Measurements from ENCODE around the gene LBX2.

Gene LBX2

DNA sequence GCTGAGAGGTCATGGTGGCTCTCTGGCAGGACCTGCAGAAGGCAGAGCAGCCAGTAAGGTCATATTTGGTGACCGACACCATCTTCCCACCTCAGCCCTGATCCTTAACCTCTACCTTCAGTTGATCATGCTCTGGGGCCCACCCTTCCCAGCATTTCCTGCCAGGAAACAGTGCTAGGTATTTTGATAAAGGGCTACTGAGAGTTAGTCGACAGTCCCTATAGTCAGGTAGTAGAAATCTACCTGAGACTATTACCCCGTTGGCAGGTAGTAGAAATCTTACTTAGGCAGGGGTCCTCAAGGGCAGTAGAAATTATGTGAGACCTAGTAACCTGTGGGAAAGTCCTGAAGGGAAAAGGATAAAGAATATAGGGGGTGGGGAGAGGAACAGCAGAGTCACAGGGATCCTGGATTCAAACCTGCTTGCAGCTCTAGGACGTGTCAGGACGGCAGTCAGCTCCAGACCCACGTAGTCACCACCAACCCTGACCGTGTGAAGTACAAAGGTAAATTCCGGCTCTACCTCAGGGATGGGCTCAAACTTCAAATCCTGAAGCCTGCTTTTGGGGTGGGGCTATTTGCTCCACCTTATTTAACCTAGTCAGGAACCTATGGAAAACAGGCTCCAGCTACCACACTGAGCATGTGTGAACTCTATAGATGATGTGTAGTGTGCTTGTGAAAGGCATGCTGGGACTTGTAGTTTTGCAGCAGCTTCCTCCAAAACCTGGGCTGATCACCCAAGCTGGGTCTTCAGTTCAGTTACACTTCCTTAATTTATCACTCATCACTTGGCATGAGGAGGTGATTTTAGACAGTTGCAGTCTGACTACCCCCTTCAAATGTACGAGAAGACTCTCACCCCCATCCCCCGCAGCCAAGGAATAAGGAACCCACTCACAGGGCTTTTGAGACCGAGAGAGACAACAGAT, 26.6 kb upstream of the LBX2 start, which contains the start of gene DQX1:
TSS of gene DQX1 (minus strand) at position 515 of the 932 bp plus-strand sequence. CDS start at position 13, 502 bp downstream.
- no peak for DNase-seq

GRCh38 chr2:74524955-74525716, 25.7 kb upstream of the LBX2 start:
- no peak for DNase-seq

- no peak for DNase-seq
Observed at GRCh38 chr2:74524005-74524404, 24.6 kb upstream of the LBX2 start.

DNA sequence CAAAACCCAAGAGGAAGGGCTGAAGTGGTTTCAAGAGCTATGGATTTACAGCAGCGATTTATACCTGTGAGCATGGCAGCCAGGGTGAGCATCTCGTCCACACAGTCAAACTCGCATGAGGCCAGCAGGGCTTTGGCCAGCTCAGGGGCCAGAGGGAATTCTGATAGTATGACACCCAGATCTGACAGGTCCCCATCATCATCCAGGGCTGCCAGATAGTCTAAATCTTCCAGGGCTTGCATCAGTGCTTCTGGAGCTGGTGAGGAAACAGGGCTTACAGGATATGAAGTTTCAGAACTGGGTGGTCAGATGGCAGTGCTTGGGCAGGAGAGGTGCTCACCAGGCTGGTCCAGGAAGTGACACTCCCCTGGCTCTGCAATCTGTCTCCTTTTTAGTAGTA, 23.1 kb upstream of the LBX2 start:
- DNase-seq = no peak

DNA sequence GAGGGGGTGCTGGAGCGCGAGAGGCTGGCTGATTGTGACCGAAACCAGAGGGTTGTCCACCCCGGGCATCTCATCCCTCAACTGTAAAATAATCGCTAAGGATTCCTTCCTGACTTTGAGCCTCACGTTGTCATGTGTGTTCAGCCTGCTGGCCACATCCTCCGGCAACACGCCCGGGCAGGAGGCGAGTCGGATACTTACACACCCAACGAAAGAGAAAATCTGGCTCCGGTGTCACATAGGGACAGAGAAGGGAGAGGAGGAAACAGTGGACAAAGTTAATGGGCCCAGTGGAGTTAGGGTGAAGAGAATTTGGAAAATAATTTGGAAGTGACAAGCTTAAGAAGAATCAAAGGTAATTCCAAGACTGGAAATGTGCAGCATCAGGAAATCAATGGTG, 17.2 kb upstream of the LBX2 start:
- DNase-seq = no peak

- DNase-seq = no peak
Observed at GRCh38 chr2:74515981-74516633, 16.7 kb upstream of the LBX2 start.

- no peak for DNase-seq
Observed at GRCh38 chr2:74515271-74515980, 16.0 kb upstream of the LBX2 start.

DNA sequence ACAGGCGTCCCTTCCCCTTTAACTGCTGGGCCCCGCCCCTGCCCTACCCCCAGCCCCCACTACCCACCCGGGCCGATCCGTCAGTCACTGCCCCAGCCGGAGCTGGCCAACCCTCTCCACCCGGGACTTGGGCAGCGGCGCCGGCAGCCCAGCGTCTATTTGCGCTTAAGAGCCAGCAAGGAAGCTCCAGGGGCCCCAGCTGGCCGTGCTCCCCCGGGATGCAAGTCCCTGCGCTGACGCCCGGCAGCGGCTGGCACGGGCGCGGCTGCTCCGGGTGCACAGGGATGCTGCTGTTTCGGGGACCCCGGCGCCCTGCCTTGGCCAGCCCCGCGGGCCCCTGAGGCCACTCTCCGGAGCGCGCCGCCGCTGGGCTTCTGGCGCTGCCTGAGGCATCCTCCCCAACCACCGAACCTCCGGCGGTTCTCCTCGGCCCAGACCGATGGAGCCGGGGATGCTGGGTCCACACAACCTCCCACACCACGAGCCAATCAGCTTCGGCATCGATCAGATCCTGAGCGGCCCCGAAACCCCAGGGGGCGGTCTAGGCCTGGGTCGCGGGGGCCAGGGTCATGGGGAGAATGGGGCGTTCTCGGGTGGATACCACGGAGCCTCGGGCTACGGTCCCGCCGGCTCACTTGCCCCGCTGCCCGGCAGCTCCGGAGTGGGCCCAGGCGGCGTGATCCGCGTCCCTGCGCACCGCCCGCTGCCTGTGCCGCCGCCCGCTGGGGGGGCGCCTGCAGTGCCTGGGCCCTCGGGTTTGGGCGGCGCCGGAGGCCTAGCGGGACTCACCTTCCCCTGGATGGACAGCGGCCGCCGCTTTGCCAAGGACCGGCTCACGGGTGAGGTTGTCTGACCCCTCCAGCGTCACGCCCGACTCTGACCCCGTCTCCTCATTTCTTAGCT, 15.2 kb upstream of the LBX2 start, which contains the start of gene TLX2:
TSS of gene TLX2 (plus strand) at position 83 of the 903 bp plus-strand sequence. CDS start at position 440, 357 bp downstream.
- DNase-seq = no peak

GRCh38 chr2:74513605-74514367, 14.4 kb upstream of the LBX2 start:
- no peak for DNase-seq

DNA sequence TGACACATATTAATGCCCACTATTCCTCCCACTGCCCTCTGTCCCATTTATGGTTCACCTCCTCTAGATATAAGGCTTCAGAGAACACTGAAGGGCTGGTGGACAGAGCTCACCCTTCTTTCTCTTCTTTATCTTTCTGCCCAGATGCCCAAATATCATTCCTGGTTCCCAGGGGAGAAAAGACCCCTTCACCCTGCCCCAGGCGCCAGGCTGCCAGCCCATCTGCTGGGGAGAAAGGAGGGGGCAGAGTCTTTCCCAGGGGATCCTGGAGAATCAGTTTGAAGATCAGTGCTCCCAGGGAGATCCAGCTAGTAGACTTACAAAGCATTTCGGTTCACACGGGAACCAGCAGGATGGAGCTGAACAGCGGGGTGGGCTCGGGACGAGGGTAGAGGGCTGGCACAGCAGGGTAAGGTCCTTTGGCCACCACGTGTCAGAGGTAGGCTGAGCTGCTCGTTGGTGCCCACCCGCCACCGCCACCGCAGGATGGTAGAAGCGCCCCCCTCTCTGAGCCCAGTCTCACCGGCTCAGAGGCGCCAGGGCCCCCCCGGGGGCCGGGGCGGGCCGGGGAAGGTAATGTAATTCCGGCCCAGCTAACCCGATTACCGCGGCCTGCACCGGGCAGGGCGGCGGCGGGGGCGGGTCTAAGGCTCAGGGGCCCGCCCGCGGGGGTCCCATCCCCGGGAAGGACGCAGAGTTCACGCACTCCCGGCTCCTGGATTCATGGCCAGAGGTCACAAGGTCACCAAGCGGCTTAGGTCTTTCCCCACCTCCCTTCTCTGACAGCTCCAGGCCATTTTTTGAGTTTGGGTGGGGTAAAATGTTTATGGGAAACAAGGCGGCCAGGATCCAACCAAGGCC, 13.6 kb upstream of the LBX2 start:
- no peak for DNase-seq

- no peak for DNase-seq
Observed at GRCh38 chr2:74511104-74511989, 11.9 kb upstream of the LBX2 start.

DNA sequence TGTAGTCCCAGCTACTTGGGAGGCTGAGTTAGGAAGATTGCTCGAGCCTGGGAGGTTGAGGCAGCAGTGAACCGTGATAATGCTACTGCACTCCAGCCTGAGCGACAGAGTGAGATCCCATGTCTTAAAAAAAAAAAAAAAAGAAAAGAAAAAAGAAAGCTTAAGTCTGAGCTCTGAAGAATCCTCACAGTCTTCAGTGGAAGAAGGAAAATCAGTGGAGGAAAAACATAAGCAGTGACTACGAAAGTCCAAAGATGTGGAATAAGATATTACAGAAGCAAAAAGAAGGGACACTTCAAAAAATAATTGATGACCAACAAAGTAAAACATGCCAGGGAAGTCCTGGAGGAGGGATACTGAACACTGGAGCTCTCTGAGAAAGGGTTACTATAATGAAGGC, 10.9 kb upstream of the LBX2 start:
- no peak for DNase-seq

DNA sequence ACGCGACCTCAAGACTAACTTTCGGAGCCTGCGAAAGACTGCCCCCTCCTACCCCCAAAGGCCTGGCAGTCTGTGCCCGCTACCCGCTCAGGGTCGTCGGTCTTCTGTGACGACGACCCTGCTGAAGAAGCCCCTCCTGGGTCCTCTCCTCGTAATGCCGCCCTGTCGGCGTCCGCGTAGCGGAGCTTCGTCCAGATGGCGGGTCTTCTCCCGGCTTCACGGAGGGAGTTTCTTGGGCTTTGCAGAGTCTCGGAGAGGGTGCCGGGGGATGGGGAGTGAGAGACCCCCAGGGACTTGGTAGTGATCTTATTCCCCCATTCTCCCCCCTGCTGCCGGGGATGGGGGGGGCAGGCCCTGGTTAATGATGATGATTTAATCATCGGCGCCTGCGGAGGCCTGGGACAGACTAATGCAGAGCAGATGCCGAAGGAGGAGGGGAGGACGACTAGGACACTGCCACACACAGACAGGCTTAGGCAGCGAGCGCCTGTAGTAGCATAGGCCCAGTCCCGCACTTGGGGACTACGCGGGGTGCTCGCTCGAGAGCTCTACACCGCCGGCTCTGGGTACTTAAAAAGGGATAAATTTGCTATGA, 8.6 kb upstream of the LBX2 start:
- no peak for DNase-seq

GRCh38 chr2:74507145-74507925, 7.9 kb upstream of the LBX2 start, which contains the start of gene PCGF1:
Gene PCGF1 (minus strand): TSS chr2:74507695. CDS start chr2:74507668, 27 bp downstream.
- peak; percentile 95 for DNase-seq

DNA sequence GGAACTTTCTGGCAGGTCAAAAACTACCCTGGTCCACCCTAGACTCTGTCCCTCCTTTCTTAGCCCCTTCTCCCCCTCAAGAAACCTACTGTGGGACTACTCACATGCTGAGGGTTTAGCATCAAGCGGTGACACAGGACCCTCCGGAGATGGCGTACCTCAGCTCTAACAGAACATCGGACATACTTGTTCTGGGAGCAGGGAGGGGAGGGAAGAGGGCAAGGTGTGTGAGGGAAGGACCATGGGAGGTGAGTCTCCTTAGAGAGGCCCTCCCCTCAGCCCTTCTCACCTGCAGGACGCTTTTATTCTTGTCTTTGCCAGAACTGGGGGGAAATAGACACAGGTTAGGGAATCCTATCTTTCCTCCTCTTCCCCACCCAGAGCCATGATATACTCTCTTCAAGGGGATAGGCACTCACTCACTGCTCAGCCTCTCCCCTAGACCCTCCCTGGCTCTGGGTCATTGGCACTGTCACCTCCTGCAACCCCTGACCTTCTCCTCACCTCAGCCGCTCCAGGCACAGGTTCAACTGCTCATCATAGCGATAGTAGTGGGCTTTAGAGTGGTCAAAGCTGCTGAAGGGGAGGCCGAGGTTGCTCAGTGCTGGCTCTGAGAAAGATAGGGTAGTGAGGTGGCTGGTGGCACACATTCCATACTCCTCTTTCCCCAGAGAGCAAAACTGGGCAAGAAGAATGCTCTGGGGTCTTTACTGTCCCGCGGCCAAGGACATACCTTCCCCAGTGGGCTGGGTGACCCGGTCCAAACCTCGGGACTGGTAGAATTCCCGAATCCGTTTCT, 6.2 kb upstream of the LBX2 start:
- no peak for DNase-seq

DNA sequence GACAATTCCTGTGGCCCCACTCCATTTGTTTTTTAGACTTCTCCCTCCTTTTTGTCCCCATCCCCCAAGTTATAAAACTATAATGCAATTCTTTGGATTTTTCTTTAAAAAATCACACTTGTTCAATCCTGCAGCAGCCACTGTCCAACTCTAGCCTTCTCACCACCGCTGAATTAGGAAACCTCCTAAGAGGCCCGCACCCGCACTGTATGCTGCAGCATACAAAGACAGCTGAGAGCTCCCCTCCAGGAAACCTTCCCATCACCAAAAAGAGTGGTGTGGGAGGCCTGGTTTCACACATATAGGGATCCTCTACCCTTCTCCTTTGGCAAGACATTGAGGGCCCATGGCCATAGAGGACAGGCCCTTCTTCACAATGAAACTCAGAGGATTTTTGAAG, 5.2 kb upstream of the LBX2 start:
- DNase-seq = no peak
